GM10266 (cell line): Measurements from ENCODE around the gene C1orf226.
"Not testable (repeated sequence)": the region's sequence is repeated elsewhere in the genome, so short reads cannot be mapped to it uniquely, and the experiment has no call there.

Source experiments
- DNase-seq: peaks from one replicate; pipeline ENCODE4 v3.0.0; 2012; ENCODE audit errors: extremely low spot score
- TF ChIP-seq, protein P1 (sequence below): IDR thresholded peaks from 2 replicates; pipeline ENCODE4 v1.5.1; 2012; ENCODE audit warnings: mild to moderate bottlenecking, low read depth; ENCODE audit not compliant: control insufficient read depth, insufficient read depth; ENCODE audit errors: missing control alignments

The C1orf226 gene

GRCh38 chr1:162349635-162350330 is 31.7 kb upstream of the C1orf226 start:
- TF ChIP-seq, protein P1, sequence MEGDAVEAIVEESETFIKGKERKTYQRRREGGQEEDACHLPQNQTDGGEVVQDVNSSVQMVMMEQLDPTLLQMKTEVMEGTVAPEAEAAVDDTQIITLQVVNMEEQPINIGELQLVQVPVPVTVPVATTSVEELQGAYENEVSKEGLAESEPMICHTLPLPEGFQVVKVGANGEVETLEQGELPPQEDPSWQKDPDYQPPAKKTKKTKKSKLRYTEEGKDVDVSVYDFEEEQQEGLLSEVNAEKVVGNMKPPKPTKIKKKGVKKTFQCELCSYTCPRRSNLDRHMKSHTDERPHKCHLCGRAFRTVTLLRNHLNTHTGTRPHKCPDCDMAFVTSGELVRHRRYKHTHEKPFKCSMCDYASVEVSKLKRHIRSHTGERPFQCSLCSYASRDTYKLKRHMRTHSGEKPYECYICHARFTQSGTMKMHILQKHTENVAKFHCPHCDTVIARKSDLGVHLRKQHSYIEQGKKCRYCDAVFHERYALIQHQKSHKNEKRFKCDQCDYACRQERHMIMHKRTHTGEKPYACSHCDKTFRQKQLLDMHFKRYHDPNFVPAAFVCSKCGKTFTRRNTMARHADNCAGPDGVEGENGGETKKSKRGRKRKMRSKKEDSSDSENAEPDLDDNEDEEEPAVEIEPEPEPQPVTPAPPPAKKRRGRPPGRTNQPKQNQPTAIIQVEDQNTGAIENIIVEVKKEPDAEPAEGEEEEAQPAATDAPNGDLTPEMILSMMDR: no peak
- no peak for DNase-seq

GRCh38 chr1:162351246-162351842 is 30.2 kb upstream of the C1orf226 start:
- DNase-seq: no peak
- TF ChIP-seq, protein P1: no peak

DNA sequence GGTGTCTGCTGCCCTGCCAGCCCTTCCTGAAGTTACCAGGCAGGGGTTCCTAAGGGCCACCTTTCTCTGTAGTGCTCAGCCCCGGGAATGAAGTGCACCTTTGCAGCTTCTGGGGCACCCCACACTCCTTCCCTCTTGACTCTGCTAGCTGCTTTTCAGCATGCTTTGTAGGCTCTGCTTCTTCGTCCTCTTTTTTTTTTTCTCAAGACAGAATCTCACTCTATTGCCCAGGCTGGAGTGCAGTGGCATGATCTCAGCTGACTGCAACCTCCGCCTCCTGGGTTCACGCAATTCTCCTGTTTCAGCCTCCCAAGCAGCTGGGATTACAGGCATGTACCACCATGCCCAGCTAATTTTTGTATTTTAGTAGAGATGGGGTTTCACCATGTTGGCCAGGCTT is 29.7 kb upstream of the C1orf226 start:
- not testable (repeated sequence) for DNase-seq

DNA sequence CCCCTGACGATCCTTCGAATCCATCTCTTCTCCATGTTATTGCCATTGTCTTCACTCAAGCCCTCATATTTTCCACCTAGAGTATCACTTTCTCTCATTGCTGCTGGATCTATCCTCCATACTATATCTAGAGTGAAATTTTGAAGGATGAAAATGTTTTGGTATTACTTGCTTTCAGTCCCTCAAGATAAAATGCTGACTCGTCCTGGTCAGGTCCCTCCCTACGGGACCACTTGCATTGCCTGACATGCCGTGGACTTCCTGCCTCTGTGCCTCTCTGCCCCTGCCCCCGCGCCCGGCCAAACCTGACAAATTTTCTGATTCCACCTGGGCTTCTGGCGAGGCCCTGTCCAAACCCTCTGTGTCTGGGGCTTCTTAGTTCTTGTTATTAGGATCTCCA is 28.4 kb upstream of the C1orf226 start:
- TF ChIP-seq, protein P1: no peak
- no peak for DNase-seq

DNA sequence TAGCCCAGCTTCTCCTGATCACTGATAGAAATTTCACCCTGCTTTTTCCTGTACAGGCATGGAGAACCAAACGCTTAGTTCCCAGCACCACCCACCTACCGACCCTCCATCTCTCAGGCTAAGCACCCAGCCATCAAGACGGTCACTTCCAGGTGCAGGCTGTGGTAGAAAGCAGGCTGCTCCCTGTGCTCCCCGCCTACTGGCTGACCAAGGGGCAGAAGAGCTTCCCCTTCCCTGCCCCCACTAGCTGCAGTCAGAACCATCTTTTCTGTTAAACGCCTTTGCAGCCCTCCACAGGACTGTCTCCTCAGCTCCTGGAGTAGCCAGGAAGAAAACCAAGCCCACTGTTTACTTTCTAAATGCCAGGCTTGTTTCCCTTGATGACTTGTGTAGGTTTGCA is 27.8 kb upstream of the C1orf226 start:
- no peak for DNase-seq
- TF ChIP-seq, protein P1: no peak

DNA sequence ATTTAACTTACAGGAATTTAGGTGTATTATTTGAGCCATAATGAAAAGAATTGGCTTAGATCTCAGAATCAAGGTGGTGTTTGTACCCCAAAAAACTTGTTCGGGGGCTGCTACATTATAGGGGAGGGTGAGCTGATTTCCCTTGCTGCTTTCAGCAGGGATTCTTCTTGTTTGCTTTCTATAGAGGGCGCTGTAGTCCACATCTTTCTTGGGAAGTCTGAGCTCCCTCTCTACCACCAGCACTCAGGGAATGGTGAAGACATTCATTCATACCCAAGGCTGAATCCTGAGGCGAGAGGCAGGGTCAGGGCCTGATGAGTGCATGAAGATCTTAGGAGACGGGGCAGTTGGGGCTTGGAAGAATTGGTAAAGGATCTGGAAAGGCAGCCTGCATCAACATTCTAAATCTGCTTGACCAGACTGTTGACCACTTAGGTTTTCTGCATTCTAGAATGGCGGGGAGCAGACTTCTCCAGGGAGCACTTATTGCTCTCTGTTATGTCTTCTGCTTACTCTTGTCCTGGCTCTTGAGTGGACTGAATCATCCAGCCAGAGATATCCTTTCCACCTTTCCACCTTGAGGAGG is 23.8 kb upstream of the C1orf226 start:
- TF ChIP-seq, protein P1: peak; percentile 47
- DNase-seq: peak; percentile 53

- DNase-seq: no peak
- TF ChIP-seq, protein P1: no peak
Observed at GRCh38 chr1:162358928-162359327, 22.6 kb upstream of the C1orf226 start.
